Astrocyte (in vitro differentiated cells and primary cell): ENCODE measurements around the gene PHKA1. TPM values are rescaled to one million over a fixed set of nuclear protein-coding genes. Genes with fewer than 3 reads are reported as not detected.

ENCODE experiments used
- DNase-seq: peaks from one replicate; pipeline ENCODE4 v3.0.0-alpha.2; 2010; ENCODE audit warnings: low read depth
- FAIRE-seq: peaks from 2 replicates; lab custom pipeline; 2011; peaks lifted over from hg19 to GRCh38; lab: Jason Lieb, UNC
- H2AFZ ChIP-seq: 2 replicates; pipeline ENCODE4 v1.6.0; 2012; ENCODE audit warnings: low read depth, low read length, inconsistent platforms
- H3K27ac ChIP-seq: 2 replicates; pipeline ENCODE4 v1.5.1; 2011; ENCODE audit warnings: low read depth, low read length, inconsistent platforms
- H3K27me3 ChIP-seq: 2 replicates; pipeline ENCODE4 v1.6.0; 2011; ENCODE audit warnings: low read length, inconsistent platforms; ENCODE audit not compliant: insufficient read depth
- H3K36me3 ChIP-seq: 2 replicates; pipeline ENCODE4 v1.5.1; 2011; ENCODE audit warnings: low read length, inconsistent platforms; ENCODE audit not compliant: insufficient read depth
- H3K4me1 ChIP-seq: 2 replicates; pipeline ENCODE4 v1.5.1; 2011; ENCODE audit warnings: low read length, inconsistent platforms; ENCODE audit not compliant: insufficient read depth
- H3K4me2 ChIP-seq: 2 replicates; pipeline ENCODE4 v1.6.0; 2012; ENCODE audit warnings: low read length, inconsistent platforms
- H3K4me3 ChIP-seq: 2 replicates; pipeline ENCODE4 v1.5.1; 2011; ENCODE audit warnings: low read depth, mild to moderate bottlenecking, low read length, inconsistent platforms; ENCODE audit not compliant: insufficient read depth
- H3K79me2 ChIP-seq: 2 replicates; pipeline ENCODE4 v1.6.0; 2012; ENCODE audit warnings: mild to moderate bottlenecking, low read length, inconsistent platforms; ENCODE audit not compliant: insufficient read depth
- H3K9ac ChIP-seq: 2 replicates; pipeline ENCODE4 v1.6.0; 2012; ENCODE audit warnings: mild to moderate bottlenecking, low read length, inconsistent platforms
- H3K9me3 ChIP-seq: 2 replicates; pipeline ENCODE4 v1.5.1; 2012; ENCODE audit warnings: low read depth, mild to moderate bottlenecking, low read length, inconsistent platforms; ENCODE audit not compliant: insufficient read depth
- H4K20me1 ChIP-seq: 2 replicates; pipeline ENCODE4 v1.6.0; 2012; ENCODE audit warnings: low read length, inconsistent platforms; ENCODE audit not compliant: insufficient read depth
- H3K27ac Mint-ChIP-seq: one replicate; pipeline ENCODE4 v1.8.0; 2021; ENCODE audit warnings: mild to moderate bottlenecking, mixed read lengths; ENCODE audit not compliant: unreplicated experiment
- H3K27me3 Mint-ChIP-seq: one replicate; pipeline ENCODE4 v1.8.0; 2021; ENCODE audit warnings: low read depth, mixed read lengths; ENCODE audit not compliant: unreplicated experiment
- H3K36me3 Mint-ChIP-seq: one replicate; pipeline ENCODE4 v1.8.0; 2021; ENCODE audit warnings: low read depth, mixed read lengths; ENCODE audit not compliant: unreplicated experiment
- H3K4me1 Mint-ChIP-seq: one replicate; pipeline ENCODE4 v1.8.0; 2021; ENCODE audit warnings: low read depth, mixed read lengths; ENCODE audit not compliant: unreplicated experiment
- H3K4me3 Mint-ChIP-seq: one replicate; pipeline ENCODE4 v1.8.0; 2021; ENCODE audit warnings: mild to moderate bottlenecking, moderate library complexity, mixed read lengths; ENCODE audit not compliant: unreplicated experiment
- H3K9me3 Mint-ChIP-seq: one replicate; pipeline ENCODE4 v1.8.0; 2021; ENCODE audit warnings: mild to moderate bottlenecking, mixed read lengths; ENCODE audit not compliant: unreplicated experiment
- CTCF ChIP-seq: IDR thresholded peaks from 2 replicates; pipeline ENCODE4 v1.5.1; 2011; ENCODE audit warnings: low read depth, mild to moderate bottlenecking, inconsistent platforms, low read length, moderate library complexity; ENCODE audit not compliant: insufficient read depth
- EZH2 ChIP-seq: IDR thresholded peaks from 2 replicates; pipeline ENCODE4 v1.6.1; 2012; ENCODE audit warnings: mild to moderate bottlenecking, low read length, inconsistent platforms; ENCODE audit not compliant: insufficient read depth
- total RNA-seq: library from RNA; stranded (reverse); gene quantifications from 2 replicates; pipeline ENCODE4 v1.2.1, GENCODE V29; 2021

Gene PHKA1
- total RNA-seq, 1 donor from 2014 or later = 7.5 TPM

GRCh38 chrX:72641611-72642010 is 72.5 kb downstream of the PHKA1 start:
- no peak for FAIRE-seq
- no peaks in the 10 kb centered on the region for H3K9me3 Mint-ChIP-seq
- H3K36me3 Mint-ChIP-seq = no peaks in the 10 kb centered on the region

GRCh38 chrX:72635930-72636329 is 78.2 kb downstream of the PHKA1 start:
- no peaks in the 10 kb centered on the region for H4K20me1 ChIP-seq
- H2AFZ ChIP-seq = no peak overlapping the region
- Mint-ChIP-seq H3K27ac (no peak overlapping the region), H3K4me3 (no peak overlapping the region), H3K4me1 (no peaks in the 10 kb centered on the region), H3K36me3 (no peaks in the 10 kb centered on the region), H3K27me3 (no peaks in the 10 kb centered on the region), H3K9me3 (no peaks in the 10 kb centered on the region)
- no peak for TF ChIP-seq CTCF
- FAIRE-seq (peak; percentile 73), DNase-seq (no peak)
- H3K9me3 ChIP-seq = no peaks in the 10 kb centered on the region
- H3K4me1 ChIP-seq = no peaks in the 10 kb centered on the region
- H3K36me3 ChIP-seq = no peaks in the 10 kb centered on the region
- no peak overlapping the region for H3K9ac ChIP-seq
- no peak overlapping the region for H3K4me2 ChIP-seq
- no peak overlapping the region for H3K4me3 ChIP-seq
- H3K27me3 ChIP-seq = no peaks in the 10 kb centered on the region
- H3K27ac ChIP-seq = no peak overlapping the region
- H3K79me2 ChIP-seq = no peaks in the 10 kb centered on the region

More at GRCh38 chrX:72641611-72642010, 72.5 kb downstream of the PHKA1 start:
- no peaks in the 10 kb centered on the region for H3K4me1 Mint-ChIP-seq
- no peak overlapping the region for H3K27ac Mint-ChIP-seq
- no peaks in the 10 kb centered on the region for H3K27me3 Mint-ChIP-seq
- H3K9ac ChIP-seq = no peak overlapping the region
- no peaks in the 10 kb centered on the region for H3K36me3 ChIP-seq
- no peak overlapping the region for H3K4me3 ChIP-seq
- H4K20me1 ChIP-seq = no peaks in the 10 kb centered on the region
- H3K4me1 ChIP-seq = no peaks in the 10 kb centered on the region
- no peaks in the 10 kb centered on the region for H3K79me2 ChIP-seq
- no peak overlapping the region for H3K4me3 Mint-ChIP-seq
- no peaks in the 10 kb centered on the region for H3K9me3 ChIP-seq
- no peaks in the 10 kb centered on the region for H3K27me3 ChIP-seq
- no peak overlapping the region for H3K4me2 ChIP-seq
- TF ChIP-seq EZH2 (no peak), CTCF (no peak)
- H3K27ac ChIP-seq = no peak overlapping the region
- H2AFZ ChIP-seq = no peak overlapping the region
- DNase-seq = no peak

- no peaks in the 10 kb centered on the region for H3K9me3 Mint-ChIP-seq
- H3K4me3 Mint-ChIP-seq = no peak overlapping the region
- no peaks in the 10 kb centered on the region for H3K36me3 Mint-ChIP-seq
- no peak overlapping the region for H3K4me2 ChIP-seq
- no peak for DNase-seq
- no peaks in the 10 kb centered on the region for H3K9me3 ChIP-seq
- H3K27ac ChIP-seq = no peak overlapping the region
- no peaks in the 10 kb centered on the region for H3K79me2 ChIP-seq
- H3K27me3 Mint-ChIP-seq = no peaks in the 10 kb centered on the region
- H3K4me3 ChIP-seq = no peak overlapping the region
- H2AFZ ChIP-seq = no peak overlapping the region
- peak; percentile 80 for FAIRE-seq
- no peak for TF ChIP-seq EZH2
- TF ChIP-seq CTCF = no peak
- no peak overlapping the region for H3K9ac ChIP-seq
- H4K20me1 ChIP-seq = no peaks in the 10 kb centered on the region
- H3K36me3 ChIP-seq = no peaks in the 10 kb centered on the region
- no peaks in the 10 kb centered on the region for H3K27me3 ChIP-seq
- no peak overlapping the region for H3K27ac Mint-ChIP-seq
- no peaks in the 10 kb centered on the region for H3K4me1 ChIP-seq
- H3K4me1 Mint-ChIP-seq = no peaks in the 10 kb centered on the region
Observed at GRCh38 chrX:72634331-72634730, 79.8 kb downstream of the PHKA1 start.
